Progenitor cell of endocrine pancreas (in vitro differentiated cells): Measurements from ENCODE around the gene NRG2. TPM values are rescaled to one million over a fixed set of nuclear protein-coding genes. Genes with fewer than 3 reads are reported as not detected.

Experiments used
- DNase-seq: peaks from one replicate; pipeline ENCODE4 v3.0.0; 2021; ENCODE audit warnings: low spot score; ENCODE audit not compliant: unreplicated experiment
- H3K27ac Mint-ChIP-seq: 2 replicates; pipeline ENCODE4 v1.8.0; 2021; ENCODE audit warnings: mild to moderate bottlenecking, moderate library complexity, mixed read lengths
- H3K27me3 Mint-ChIP-seq: 2 replicates; pipeline ENCODE4 v1.8.0; 2021; ENCODE audit warnings: mixed read lengths
- H3K36me3 Mint-ChIP-seq: 2 replicates; pipeline ENCODE4 v1.8.0; 2022; ENCODE audit warnings: mixed read lengths; ENCODE audit not compliant: insufficient read depth
- H3K4me1 Mint-ChIP-seq: 2 replicates; pipeline ENCODE4 v1.8.0; 2021; ENCODE audit warnings: low read depth, mixed read lengths
- H3K4me3 Mint-ChIP-seq: 2 replicates; pipeline ENCODE4 v1.8.0; 2021; ENCODE audit warnings: low read depth, mild to moderate bottlenecking, moderate library complexity, mixed read lengths
- H3K9me3 Mint-ChIP-seq: 2 replicates; pipeline ENCODE4 v1.8.0; 2021; ENCODE audit warnings: low read depth, mixed read lengths
- CTCF ChIP-seq: fragments of 200-600 bp; sonication (generic); IDR thresholded peaks from one replicate; pipeline ENCODE4 v1.5.0; 2021; ENCODE audit warnings: antibody characterized with exemption, mild to moderate bottlenecking; ENCODE audit not compliant: unreplicated experiment
- total RNA-seq: library from RNA; stranded (reverse); gene quantifications from 2 replicates; pipeline ENCODE4 v1.2.1, GENCODE V29; 2021

NRG2 gene
- total RNA-seq, 1 donor from 2014 or later = 5.5 TPM

- no peaks in the 10 kb centered on the region for H3K4me1 Mint-ChIP-seq
Measured at GRCh38 chr5:139810341-139811273, 232.5 kb downstream of the NRG2 start.

DNA sequence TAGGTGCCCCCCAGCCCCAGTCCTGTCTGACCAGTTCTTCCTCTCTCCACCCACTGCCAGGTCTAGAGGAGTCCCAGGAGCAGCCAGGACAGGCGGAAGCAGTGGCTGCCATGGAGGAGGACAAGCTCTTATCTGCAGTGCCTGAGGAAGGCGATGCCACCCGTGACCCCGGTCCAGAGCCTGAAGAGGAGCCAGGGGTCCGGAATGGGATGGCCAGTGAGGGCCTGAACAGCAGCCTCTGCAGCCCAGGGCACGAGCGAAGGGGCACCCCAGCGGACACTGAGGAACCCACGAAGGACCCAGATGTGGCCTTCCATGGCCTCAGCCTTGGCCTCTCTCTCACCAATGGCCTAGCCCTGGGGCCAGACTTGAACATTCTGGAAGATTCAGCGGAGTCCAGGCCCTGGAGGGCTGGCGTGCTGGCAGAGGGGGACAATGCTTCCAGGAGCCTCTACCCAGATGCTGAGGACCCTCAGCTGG, 233.7 kb downstream of the NRG2 start:
- no peaks in the 10 kb centered on the region for H3K36me3 Mint-ChIP-seq
- no peak for DNase-seq
- H3K4me3 Mint-ChIP-seq = no peak overlapping the region
- H3K9me3 Mint-ChIP-seq = no peaks in the 10 kb centered on the region
- H3K27ac Mint-ChIP-seq = no peak overlapping the region
- H3K4me1 Mint-ChIP-seq = no peaks in the 10 kb centered on the region
- peaks cover 46% of the 10 kb centered on the region for H3K27me3 Mint-ChIP-seq
- TF ChIP-seq CTCF = no peak

More at GRCh38 chr5:139810341-139811273, 232.5 kb downstream of the NRG2 start:
- H3K27ac Mint-ChIP-seq = no peak overlapping the region
- peaks cover 39% of the 10 kb centered on the region for H3K27me3 Mint-ChIP-seq
- no peak overlapping the region for H3K4me3 Mint-ChIP-seq
- no peak for DNase-seq
- H3K9me3 Mint-ChIP-seq = no peaks in the 10 kb centered on the region
- TF ChIP-seq CTCF = no peak
- H3K36me3 Mint-ChIP-seq = no peaks in the 10 kb centered on the region

DNA sequence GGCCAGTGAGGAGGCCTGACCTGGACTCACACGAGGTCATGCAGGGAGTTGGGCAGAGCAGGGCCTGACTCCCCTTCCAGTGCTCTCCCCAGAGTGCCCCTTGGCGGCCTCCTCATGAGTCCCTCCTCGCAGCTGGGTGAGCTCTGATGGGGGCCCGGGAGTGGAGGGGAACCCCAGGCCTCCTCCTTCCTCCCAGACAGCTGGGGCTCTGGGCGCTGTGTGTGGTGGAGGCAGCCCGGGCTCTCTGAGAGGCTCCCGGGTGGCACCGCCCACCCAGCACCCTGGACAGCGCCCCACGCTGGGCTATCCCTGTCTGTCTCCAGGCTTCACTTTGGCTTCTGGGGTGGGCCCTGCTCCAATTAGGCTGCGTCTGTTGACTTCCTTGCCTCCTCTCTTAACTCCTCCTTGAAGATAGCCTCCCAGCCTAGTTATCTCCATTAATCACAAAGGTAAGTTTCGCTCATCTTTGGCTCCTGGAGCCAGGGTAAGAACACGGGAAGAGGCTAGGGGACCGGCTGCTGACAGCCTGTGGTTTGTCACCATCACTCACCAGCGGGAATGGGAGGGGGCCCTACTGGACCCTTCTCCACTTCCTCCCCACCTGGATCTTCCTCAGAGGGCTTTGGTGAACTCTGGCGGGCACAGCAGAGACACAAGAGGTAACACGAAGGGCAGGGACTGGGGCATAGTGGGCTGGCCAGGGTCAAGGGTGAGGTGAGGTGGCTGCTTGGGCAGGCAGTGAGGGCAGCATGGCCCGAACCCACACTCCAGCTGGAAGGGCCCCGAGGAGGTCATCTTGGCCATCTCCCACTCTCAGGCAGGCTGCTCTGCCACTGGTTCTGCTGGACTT, 234.4 kb downstream of the NRG2 start:
- Mint-ChIP-seq H3K4me1 (no peaks in the 10 kb centered on the region), H3K27ac (no peak overlapping the region), H3K27me3 (peaks cover 50% of the 10 kb centered on the region), H3K9me3 (no peaks in the 10 kb centered on the region), H3K4me3 (no peak overlapping the region), H3K36me3 (no peaks in the 10 kb centered on the region)
- DNase-seq = peak; percentile 67
- no peak for TF ChIP-seq CTCF

- Mint-ChIP-seq H3K36me3 (no peaks in the 10 kb centered on the region), H3K27ac (no peak overlapping the region)
Measured at GRCh38 chr5:139807647-139808030, 235.5 kb downstream of the NRG2 start.

More at GRCh38 chr5:139807647-139808030, 235.5 kb downstream of the NRG2 start:
- H3K4me1 Mint-ChIP-seq = no peaks in the 10 kb centered on the region
- H3K4me3 Mint-ChIP-seq = no peak overlapping the region
- no peaks in the 10 kb centered on the region for H3K9me3 Mint-ChIP-seq
- no peak for TF ChIP-seq CTCF
- DNase-seq = no peak
- peaks cover 52% of the 10 kb centered on the region for H3K27me3 Mint-ChIP-seq
